A172 (cell line): ENCODE measurements around the gene RAB38. TPM values are rescaled to one million over a fixed set of nuclear protein-coding genes. Genes with fewer than 3 reads are reported as not detected.

Experiments used
- DNase-seq: peaks from one replicate; pipeline ENCODE4 v3.0.0-alpha.2; 2015; ENCODE audit warnings: low spot score
- total RNA-seq: library from RNA; depleted of rRNA; stranded (reverse); fragments of >200 nt; shearing (Covaris generic); gene quantifications from 2 replicates; pipeline ENCODE4 v1.2.3, GENCODE V29; 2014

Gene RAB38
- total RNA-seq, 1 experiment from 2014 or later, result not detected

DNA sequence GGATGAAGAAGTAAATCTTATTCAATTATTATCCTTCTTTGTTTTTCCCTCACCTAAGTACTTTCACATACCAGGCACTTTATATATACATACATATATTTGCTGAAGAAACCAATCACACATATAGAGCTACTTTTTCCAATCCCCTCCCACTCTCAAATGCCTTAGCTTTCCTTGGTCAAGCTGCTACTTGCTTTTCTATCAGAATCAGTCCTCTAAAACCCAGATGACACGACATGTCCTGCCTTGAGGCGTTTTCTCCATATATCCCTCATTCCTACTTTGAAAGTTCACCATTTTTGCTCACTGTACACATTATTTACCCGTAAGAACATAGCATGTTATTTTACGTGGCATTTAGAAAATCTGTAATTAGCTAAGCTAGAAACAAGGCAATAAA lies 5.4 kb downstream of the RAB38 start:
- DNase-seq, result no peak

GRCh38 chr11:88169471-88169870 lies 5.8 kb downstream of the RAB38 start:
- DNase-seq, result no peak

- no peak for DNase-seq
These were observed 7.4 kb downstream of the RAB38 start for GRCh38 chr11:88167853-88168252.

DNA sequence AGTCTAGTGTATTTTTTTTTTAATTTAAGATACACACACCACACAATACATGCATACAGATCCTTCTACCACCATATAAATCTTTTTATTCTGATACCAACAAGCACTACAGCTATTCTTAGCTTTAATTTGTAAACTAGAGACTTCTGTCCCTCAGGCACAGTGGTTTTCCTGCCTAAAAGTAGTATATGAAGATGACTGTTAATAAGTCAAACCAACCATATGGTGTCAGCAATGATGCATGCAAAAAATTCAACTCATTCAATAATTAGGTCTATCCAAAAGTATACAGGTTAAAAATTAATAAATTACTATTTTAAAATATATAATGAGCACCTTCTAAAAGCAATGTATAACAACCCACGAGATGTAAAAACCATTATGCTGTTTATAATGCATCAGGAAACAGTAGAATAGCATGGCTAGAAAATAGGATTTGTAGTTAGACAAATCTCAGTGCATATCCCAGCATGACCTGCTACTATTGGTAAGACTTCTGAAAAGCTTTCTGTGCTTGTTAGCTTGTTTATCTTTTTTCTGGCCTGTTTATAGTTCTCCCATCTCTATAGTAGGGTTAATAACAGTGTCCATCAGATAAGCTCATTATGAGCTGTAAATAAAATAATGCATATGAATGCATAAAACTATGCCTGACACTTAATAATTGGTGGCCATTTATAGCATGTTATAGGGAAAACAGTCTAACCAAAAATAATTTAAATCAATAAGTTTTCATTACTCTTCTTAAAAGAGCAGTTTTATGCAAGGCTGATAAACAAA lies 10.2 kb downstream of the RAB38 start:
- DNase-seq, result no peak

DNA sequence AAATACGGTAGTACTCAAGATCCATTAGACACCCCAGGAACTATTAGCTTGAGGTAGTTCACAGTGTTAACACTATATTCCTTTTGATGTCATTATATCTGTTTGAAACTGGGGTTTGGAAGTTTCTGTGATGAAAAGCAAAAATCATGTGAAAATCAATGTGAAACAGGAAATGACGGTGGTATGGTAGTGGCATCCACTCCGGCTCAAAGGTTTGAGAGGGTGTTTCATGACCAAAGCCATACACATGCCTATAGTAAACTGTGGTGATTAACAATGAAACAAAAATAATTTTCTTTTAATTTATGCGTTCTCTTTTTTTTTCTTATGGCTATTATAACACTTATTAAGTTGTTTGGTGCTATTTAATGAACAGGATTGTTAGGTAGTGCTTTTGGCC lies 10.9 kb downstream of the RAB38 start:
- DNase-seq, result no peak

- no peak for DNase-seq
These were observed 17.2 kb downstream of the RAB38 start for GRCh38 chr11:88158081-88158480.

GRCh38 chr11:88157370-88157769 lies 17.9 kb downstream of the RAB38 start:
- DNase-seq, result no peak

- DNase-seq, result no peak
These were observed 22.9 kb downstream of the RAB38 start for GRCh38 chr11:88152381-88152780.

DNA sequence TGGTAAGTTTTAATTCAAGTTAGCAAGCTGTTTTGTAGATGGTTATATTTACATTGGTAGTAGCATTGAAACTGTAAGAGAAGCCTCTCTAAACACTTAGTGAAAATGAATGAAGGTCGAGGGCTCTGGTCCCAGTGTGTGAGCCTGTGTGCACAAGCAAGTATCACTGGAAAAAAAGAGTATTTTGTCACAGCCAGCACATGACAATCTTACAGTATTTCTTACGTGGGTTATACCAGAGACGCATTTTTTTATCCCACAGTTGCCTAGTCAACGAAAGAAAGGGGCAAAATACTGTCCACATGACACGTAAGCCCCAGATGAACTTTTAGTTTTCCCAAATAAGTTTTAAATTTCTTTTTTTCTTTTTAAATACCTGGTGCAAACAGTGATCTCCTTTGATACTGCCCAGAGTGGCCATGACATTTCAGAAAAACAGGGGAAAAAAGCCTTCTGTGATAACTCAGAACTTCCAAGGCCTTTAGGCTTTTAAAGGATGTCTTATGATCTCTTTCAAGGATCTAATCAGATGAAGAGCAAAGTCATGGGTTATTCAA lies 23.5 kb downstream of the RAB38 start:
- DNase-seq, result no peak

- DNase-seq, result no peak
These were observed 29.1 kb downstream of the RAB38 start for GRCh38 chr11:88146106-88146505.

DNA sequence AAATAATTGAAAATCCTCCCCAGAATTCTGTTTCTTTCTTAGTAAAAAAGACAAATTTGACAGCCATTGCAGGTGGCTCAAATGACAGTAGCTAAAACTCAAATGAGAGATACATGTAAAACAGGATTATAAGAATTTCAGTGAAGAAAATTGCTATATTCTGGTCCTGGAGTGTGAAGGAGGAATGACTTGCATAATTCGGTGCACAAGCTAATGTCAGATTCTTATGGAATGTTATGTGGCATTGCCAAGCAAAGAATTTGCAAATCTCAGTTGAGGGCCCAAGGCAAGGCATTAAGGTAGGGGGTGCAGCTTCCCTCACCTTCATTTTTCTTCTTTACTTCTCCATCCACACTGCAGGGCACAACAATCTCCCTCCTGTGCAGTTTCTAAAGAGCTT lies 35.4 kb downstream of the RAB38 start:
- DNase-seq, result no peak

DNA sequence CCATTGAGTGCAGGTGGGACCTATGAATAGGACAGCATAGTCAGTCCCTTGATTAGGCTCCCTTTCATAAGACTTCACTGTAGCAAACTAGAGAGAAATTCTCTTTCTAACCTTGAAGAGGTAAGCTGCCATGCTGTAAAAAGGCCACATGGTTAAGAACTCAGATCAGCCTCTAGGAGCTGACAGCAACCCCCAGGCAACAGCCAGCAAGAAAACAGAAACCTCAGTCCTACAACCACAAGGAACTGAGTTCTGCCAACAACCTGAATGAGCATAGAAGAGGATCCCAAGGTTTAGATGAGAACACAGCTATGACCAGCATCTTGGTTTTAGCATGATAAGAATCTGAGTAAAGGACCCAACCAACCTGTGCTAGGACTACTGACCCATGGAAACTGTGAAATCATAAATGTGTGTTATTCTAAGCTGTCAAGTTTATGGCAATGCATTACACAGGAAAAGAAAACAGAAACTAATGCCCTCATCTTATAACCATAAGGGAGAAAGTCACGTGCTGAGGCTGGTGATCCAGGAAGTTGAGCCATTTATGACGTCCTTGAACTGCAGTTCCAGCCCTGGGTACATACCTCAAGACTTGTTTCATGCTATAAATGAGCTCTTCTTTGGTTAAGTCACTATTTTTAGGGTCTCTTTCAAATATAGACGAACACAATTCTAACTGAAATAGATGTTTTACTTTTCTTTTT lies 43.3 kb downstream of the RAB38 start:
- DNase-seq, result peak; percentile 3

DNA sequence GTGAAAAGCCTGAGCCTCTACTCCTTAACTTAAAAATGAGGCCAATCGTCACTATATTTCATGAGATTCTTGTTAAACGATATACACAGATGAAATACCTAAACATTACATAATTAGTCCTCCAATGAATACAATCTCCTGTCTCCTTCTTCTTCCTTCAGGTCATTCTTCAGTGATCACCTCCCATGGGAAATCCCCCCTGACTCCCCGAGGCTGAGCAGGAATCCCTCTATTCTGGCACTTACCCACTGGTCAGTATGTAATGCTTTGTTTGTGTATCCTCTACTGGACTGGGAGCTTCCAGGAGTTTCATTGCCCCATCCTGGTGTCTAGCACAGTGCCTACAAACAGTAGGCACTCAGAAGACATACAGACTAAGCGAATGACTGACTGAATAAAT lies 52.3 kb downstream of the RAB38 start:
- no peak for DNase-seq

GRCh38 chr11:88119561-88119960 lies 55.7 kb downstream of the RAB38 start:
- no peak for DNase-seq

DNA sequence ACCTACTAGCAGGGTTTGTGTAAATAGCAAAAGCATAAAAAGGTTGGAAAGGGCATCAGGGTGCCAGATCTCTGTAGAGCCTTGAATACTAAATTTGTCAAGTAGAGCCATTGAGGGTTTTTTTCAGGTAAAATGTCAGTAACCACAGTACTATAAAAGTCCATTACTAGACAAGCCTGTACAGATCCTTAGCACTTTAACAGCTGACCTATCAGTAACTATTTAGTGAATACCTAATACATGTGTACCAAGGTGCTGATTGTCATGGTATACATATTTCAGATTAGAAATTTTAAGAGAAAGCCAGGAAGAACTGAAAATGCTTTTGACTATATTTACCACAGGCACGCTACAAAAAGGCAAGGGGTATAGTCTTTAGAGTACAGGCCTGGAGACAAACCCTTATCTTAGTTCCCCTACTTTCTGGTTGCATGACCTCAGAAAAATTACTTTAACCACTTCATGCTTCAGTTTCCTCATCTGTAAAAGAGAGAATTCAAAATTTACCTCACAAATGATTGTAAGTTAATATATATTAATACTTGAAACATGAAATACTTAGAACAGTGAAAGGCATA lies 57.9 kb downstream of the RAB38 start:
- DNase-seq, result no peak

DNA sequence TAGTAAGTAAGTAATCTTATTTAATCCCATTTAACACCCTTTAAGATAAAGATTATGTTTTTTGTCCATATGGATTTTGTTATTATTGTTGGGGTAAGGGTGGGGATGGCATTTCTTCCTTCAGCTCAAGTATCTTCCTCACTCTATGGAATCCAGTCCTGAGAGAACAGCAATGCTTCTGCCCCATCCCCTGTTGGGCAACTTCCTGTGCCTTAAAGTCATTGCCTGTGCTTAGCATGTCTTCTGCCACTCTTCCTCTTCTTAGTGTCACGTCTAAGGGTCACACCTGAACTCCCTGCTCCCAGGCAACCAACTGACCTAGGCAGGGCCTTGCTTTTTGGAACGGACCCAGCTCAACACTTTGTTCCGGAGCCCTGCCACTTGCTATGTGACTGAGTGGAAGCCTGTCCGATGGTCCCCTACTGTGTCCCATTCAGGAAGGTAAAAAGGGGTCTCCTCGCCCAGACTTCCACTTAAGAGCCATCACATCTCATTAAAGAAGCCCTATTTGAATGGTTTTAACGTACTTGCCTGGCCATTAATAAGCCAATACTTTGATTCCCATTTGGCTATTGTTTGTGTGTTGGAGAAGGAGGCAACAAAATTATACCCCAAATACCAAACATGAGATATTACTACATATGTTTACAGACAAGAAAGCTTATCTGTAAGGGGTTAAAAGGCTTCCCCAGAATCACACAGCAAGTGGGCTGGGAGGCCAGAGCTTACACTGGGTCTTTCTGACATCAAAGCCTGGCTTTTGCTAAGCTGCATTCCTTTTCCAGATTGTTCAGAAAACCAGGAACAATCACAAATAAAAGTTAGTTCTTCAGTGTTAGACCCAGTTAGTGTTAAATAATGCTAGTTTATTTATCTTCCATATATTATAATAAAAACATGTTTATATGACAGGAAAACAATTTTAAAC lies 59.2 kb downstream of the RAB38 start:
- no peak for DNase-seq

DNA sequence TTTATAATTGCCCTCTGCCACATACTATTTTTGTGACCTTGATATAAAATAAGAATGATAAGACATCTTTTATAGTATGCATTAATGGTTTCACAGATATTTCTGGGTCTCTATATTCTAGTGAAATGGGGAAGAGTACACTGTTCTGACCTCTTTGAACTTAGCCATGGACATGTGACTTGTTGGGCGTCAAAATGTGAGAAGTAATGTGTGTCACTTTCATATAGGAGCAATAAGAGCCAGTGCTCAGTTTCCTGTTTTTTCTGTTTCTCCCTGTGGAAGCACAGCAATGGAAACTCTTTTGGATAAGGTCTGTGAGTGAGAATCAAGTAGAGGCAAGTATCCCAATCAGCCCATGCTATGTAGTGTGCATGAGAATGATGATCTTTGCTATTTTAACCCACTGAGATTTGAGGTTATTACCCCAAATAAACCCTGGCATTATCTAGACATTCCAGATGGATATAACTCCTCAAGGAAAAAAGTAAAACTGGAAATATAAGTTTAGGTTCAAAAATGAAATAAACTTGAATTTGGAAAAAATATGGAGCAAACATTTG lies 60.7 kb downstream of the RAB38 start:
- DNase-seq, result no peak

DNA sequence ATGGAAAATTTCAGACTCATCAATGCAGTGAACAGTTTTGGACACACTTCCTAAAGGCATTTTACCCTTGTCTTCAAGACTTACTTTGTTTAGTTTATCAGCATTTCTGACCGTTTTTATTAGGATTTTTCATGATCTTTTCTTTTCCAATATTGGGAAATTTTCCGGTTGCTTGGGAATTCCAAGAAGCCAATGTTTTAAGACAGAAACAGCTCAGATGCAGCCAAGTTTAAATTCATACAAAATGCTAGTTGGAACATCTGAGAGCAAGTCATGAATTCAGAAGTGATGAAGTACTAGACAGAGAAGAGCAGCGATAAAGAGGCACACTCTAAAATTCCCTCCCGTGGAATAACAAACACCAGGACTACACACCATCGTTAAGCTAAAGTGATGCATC lies 68.6 kb downstream of the RAB38 start:
- DNase-seq, result no peak

GRCh38 chr11:88105951-88106350 lies 69.3 kb downstream of the RAB38 start:
- no peak for DNase-seq

- no peak for DNase-seq
These were observed 69.7 kb downstream of the RAB38 start for GRCh38 chr11:88105526-88105925.

DNA sequence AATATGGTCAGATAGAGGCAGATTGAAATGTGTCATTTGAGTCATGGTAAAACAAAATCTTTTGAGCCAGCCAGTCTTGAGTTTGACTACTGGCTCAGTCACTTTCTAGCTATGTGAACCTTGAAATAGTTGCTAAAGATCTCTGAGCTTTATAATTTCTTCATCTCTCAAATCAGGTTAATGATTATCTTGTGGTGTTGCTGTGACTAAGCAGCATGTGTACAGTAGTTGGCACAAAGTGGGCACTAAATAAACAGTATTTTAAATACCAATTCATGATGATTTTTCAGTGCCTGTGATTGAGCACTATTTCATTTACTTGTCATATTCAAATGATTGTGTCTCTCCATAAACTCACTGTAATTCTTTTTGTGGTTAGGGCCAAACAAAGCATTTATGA lies 70.8 kb downstream of the RAB38 start:
- DNase-seq, result no peak
